ENCODE data around the gene SLC12A8. TPM values are rescaled to one million over a fixed set of nuclear protein-coding genes. Genes with fewer than 3 reads are reported as not detected.

Gene SLC12A8
- total RNA-seq, 1 donor from 2014 or later: 1.1 TPM

DNA sequence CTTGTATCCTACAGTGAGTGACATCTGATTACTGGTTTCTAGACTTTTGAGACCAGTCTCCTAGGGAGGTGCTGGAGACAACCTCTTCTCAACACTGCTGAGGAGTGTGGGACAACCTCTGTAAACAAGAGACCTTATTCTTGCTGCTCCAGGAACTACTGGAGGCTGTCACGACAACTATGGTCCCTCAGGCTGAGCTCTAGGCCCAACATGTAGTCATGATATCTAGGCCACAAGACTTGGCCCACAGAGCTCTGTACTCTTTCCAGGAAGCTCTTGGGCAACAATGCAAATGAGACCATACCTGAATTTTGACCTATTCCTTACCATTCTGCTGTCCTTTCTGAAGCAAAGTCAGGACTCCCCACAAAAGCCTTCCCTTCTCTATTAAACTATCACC, 132.5 kb downstream of the SLC12A8 start:
- Mint-ChIP-seq H3K36me3 (ENCODE audit: low read depth) (no peaks in the 10 kb centered on the region), H3K27me3 (peaks cover 28% of the 10 kb centered on the region), H3K4me1 (peaks cover 12% of the 10 kb centered on the region), H3K9me3 (no peaks in the 10 kb centered on the region), H3K27ac (no peak overlapping the region), H3K4me3 (no peak overlapping the region)
- intact Hi-C loops (cut with micrococcal nuclease): no loop called here
- no peak for DNase-seq

GRCh38 chr3:125079675-125080045, 132.9 kb downstream of the SLC12A8 start:
- Mint-ChIP-seq H3K4me1 (peaks cover 12% of the 10 kb centered on the region), H3K9me3 (no peaks in the 10 kb centered on the region), H3K27ac (no peak overlapping the region), H3K36me3 (ENCODE audit: low read depth) (no peaks in the 10 kb centered on the region), H3K4me3 (no peak overlapping the region), H3K27me3 (peaks cover 29% of the 10 kb centered on the region)
- intact Hi-C loops (cut with micrococcal nuclease): no loop called here
- no peak for DNase-seq

- intact Hi-C loops (cut with micrococcal nuclease): no loop called here
- Mint-ChIP-seq H3K4me1 (peaks cover 12% of the 10 kb centered on the region), H3K36me3 (ENCODE audit: low read depth) (no peaks in the 10 kb centered on the region), H3K9me3 (no peaks in the 10 kb centered on the region), H3K27ac (no peak overlapping the region), H3K4me3 (no peak overlapping the region), H3K27me3 (peaks cover 26% of the 10 kb centered on the region)
- DNase-seq: no peak
Measured at GRCh38 chr3:125078951-125079674, 133.4 kb downstream of the SLC12A8 start.

GRCh38 chr3:125077864-125078263, 134.7 kb downstream of the SLC12A8 start:
- Mint-ChIP-seq H3K27ac (no peak overlapping the region), H3K4me3 (no peak overlapping the region), H3K36me3 (ENCODE audit: low read depth) (no peaks in the 10 kb centered on the region), H3K9me3 (no peaks in the 10 kb centered on the region), H3K27me3 (peaks cover 24% of the 10 kb centered on the region), H3K4me1 (peaks cover 12% of the 10 kb centered on the region)
- no peak for DNase-seq
- intact Hi-C loops (cut with micrococcal nuclease): no loop called here

DNA sequence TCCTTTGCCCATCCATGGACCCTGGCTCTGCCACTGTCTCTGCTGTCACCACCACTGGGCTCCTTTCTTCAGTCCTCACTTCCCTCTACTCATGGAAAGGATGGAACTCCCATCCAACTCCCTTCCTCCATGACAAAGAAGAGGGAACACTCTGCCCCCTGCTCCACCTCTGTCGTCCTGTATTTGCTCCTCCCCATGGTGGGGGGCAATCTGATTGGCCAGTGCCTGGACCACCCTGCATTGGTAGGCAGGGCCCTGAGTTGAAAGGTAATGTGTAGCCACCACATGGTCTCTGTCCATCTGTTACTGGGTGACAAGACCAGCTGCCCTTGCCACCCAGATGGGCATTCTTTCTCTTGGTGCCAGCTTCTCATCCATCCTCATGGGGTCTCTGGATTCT, 136.1 kb downstream of the SLC12A8 start:
- Mint-ChIP-seq H3K27ac (no peak overlapping the region), H3K4me1 (peaks cover 12% of the 10 kb centered on the region), H3K27me3 (peaks cover 22% of the 10 kb centered on the region), H3K9me3 (no peaks in the 10 kb centered on the region), H3K4me3 (no peak overlapping the region), H3K36me3 (ENCODE audit: low read depth) (no peaks in the 10 kb centered on the region)
- intact Hi-C loops (cut with micrococcal nuclease): no loop called here
- no peak for DNase-seq

GRCh38 chr3:125075738-125076137, 136.8 kb downstream of the SLC12A8 start:
- Mint-ChIP-seq H3K9me3 (no peaks in the 10 kb centered on the region), H3K4me1 (peaks cover 12% of the 10 kb centered on the region), H3K4me3 (no peak overlapping the region), H3K36me3 (ENCODE audit: low read depth) (no peaks in the 10 kb centered on the region), H3K27me3 (peaks cover 22% of the 10 kb centered on the region), H3K27ac (no peak overlapping the region)
- DNase-seq: no peak
- intact Hi-C loops (cut with micrococcal nuclease): no loop called here

DNA sequence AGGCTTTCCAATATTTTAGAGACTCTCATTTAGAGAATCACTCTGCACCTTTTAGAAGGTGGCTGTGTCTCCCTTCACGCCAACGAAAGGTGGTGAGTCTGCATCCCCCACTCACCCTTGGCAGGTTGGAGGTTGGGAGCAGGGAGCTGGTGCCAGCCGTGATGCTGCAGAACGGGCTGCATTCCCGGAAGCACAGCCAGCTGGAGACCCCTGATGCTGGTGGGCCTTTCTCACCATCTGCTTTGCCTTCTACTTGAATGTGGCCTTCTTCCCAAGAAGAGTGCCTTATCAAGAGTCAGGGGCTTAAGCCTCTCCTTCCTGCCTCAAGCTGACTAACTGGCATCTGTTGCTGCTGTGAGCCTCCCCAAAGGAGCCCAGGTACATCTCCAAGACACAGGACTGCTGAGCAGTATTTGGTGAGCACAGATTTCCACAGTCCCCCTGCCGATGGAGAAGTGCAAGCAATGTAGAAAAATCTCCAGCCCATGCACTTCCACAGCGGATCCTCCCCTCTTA, 139.1 kb downstream of the SLC12A8 start:
- DNase-seq: no peak
- H3K36me3 Mint-ChIP-seq (ENCODE audit: low read depth): no peaks in the 10 kb centered on the region
- peaks cover 10% of the 10 kb centered on the region for H3K4me1 Mint-ChIP-seq

DNA sequence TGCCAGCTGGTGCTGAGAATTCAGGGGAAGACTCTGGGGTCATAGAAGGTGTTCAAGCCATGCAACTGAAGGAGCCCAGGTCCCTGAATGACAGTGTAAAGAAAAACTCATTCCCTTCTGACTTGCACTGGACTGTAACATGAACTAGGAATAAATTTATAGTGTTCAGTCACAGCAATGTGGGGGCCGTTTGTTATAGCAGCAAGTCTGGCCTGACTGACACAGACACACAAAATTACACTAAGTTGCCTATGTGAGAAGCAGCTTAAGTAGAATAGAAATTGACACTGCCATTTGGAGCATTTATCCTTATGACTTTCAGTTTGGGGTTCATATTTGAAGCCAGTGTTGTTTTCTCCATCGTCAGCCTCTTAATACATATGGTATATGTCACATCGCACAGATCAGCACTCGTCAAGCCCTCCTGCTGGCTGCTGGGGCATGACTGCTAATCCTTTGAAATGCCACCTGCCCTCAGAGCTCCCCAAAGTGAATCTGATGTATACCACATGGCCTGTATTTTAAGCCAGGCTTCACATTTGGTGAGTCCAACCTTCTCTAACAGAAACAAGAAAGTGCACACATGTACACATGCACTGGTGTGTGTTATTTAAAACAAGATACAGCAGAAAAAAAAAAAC, 139.7 kb downstream of the SLC12A8 start:
- H3K4me3 Mint-ChIP-seq: no peak overlapping the region
- peaks cover 8% of the 10 kb centered on the region for H3K4me1 Mint-ChIP-seq
- no peaks in the 10 kb centered on the region for H3K9me3 Mint-ChIP-seq
- DNase-seq: no peak
- peaks cover 18% of the 10 kb centered on the region for H3K27me3 Mint-ChIP-seq
- no peaks in the 10 kb centered on the region for H3K36me3 Mint-ChIP-seq (ENCODE audit: low read depth)
- intact Hi-C loops (cut with micrococcal nuclease): no loop called here
- H3K27ac Mint-ChIP-seq: no peak overlapping the region

More for the DNA sequence above, 139.1 kb downstream of the SLC12A8 start:
- no peaks in the 10 kb centered on the region for H3K9me3 Mint-ChIP-seq
- H3K27me3 Mint-ChIP-seq: peaks cover 20% of the 10 kb centered on the region
- no peak overlapping the region for H3K4me3 Mint-ChIP-seq
- no peak overlapping the region for H3K27ac Mint-ChIP-seq
- intact Hi-C loops (cut with micrococcal nuclease): no loop called here

DNA sequence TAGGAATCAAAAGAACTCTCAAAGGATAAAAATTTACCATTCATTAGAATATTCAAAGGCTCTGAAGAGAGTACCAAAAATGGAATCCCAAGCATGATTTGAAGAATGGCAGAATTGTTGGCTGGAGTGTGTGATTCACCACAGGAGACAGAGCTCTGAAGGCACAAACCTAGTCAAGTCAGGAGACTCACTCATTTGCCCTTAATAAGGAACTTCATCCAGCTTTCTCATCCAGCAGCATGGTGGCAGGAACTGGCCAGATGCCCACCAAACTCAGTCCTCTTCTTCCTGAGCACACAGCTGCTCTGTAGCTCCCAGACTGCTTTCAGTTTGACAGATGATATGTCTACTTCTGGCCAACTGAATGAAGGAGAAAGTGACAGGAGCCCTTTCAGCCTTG, 140.2 kb downstream of the SLC12A8 start:
- Mint-ChIP-seq H3K4me3 (no peak overlapping the region), H3K27ac (no peak overlapping the region), H3K9me3 (no peaks in the 10 kb centered on the region), H3K4me1 (peaks cover 6% of the 10 kb centered on the region), H3K36me3 (ENCODE audit: low read depth) (no peaks in the 10 kb centered on the region), H3K27me3 (peaks cover 19% of the 10 kb centered on the region)
- no peak for DNase-seq
- intact Hi-C loops (cut with micrococcal nuclease): no loop called here

GRCh38 chr3:125069968-125070745, 142.4 kb downstream of the SLC12A8 start:
- intact Hi-C loops (cut with micrococcal nuclease): no loop called here
- no peak overlapping the region for H3K4me3 Mint-ChIP-seq
- no peaks in the 10 kb centered on the region for H3K9me3 Mint-ChIP-seq
- H3K36me3 Mint-ChIP-seq (ENCODE audit: low read depth): no peaks in the 10 kb centered on the region
- no peak for DNase-seq
- H3K4me1 Mint-ChIP-seq: peaks cover 6% of the 10 kb centered on the region
- H3K27ac Mint-ChIP-seq: no peak overlapping the region
- H3K27me3 Mint-ChIP-seq: peaks cover 19% of the 10 kb centered on the region

DNA sequence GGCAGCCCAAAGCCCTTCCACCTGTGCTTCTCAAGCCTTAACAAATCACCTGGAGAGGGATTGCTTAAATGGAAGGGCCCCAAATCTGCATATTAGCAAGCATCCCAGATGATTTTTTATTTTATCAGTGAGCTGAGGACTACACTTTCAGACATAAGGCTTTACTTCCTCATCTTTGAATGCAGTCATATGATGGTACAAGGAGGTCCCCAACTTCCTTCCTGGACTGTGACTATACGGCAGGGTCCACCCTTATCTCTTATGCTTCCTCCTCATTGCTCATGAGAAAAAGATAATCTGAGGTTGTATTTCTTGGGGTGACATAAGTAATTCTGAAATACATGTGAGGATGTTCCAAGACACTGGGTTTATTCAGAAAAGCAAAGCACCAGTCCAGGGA, 143.1 kb downstream of the SLC12A8 start:
- DNase-seq: no peak
- Mint-ChIP-seq H3K4me1 (peaks cover 6% of the 10 kb centered on the region), H3K27me3 (peaks cover 22% of the 10 kb centered on the region), H3K4me3 (no peak overlapping the region), H3K27ac (no peak overlapping the region), H3K9me3 (peaks cover 2% of the 10 kb centered on the region), H3K36me3 (ENCODE audit: low read depth) (no peaks in the 10 kb centered on the region)
- intact Hi-C loops (cut with micrococcal nuclease): no loop called here

- H3K27me3 Mint-ChIP-seq: peaks cover 28% of the 10 kb centered on the region
- H3K4me3 Mint-ChIP-seq: no peak overlapping the region
- H3K4me1 Mint-ChIP-seq: peaks cover 6% of the 10 kb centered on the region
- no peaks in the 10 kb centered on the region for H3K36me3 Mint-ChIP-seq (ENCODE audit: low read depth)
- no peak overlapping the region for H3K27ac Mint-ChIP-seq
- peaks cover 5% of the 10 kb centered on the region for H3K9me3 Mint-ChIP-seq
- DNase-seq: no peak
- intact Hi-C loops (cut with micrococcal nuclease): no loop called here
Measured at GRCh38 chr3:125068265-125068664, 144.3 kb downstream of the SLC12A8 start.

- intact Hi-C loops (cut with micrococcal nuclease): no loop called here
- no peaks in the 10 kb centered on the region for H3K36me3 Mint-ChIP-seq (ENCODE audit: low read depth)
- DNase-seq: no peak
- peaks cover 33% of the 10 kb centered on the region for H3K27me3 Mint-ChIP-seq
- no peak overlapping the region for H3K4me3 Mint-ChIP-seq
- peaks cover 6% of the 10 kb centered on the region for H3K4me1 Mint-ChIP-seq
- H3K27ac Mint-ChIP-seq: no peak overlapping the region
- H3K9me3 Mint-ChIP-seq: peaks cover 5% of the 10 kb centered on the region
Measured at GRCh38 chr3:125067225-125067624, 145.3 kb downstream of the SLC12A8 start.
